Breast epithelium (tissue), 4 donors: ENCODE results near the gene GPSM3. TPM values are rescaled to one million over a fixed set of nuclear protein-coding genes. Genes with fewer than 3 reads are reported as not detected.

Experiments used
- DNase-seq, 2 donors: peaks; one replicate each; pipeline ENCODE4 v3.0.0-alpha.2; 2019; ENCODE audit warnings: low spot score in 2 of 2
- H3K27ac ChIP-seq, 2 donors: fragments of 200-600 bp; sonication (generic) in 1 of 2; one replicate each; pipeline ENCODE4 v1.5.1; 2016 to 2019; ENCODE audit warnings: mild to moderate bottlenecking in 1 of 2
- H3K27me3 ChIP-seq, 2 donors: fragments of 200-600 bp; sonication (generic) in 1 of 2; one replicate each; pipeline versions ENCODE4 v1.5.1 to v1.6.0; 2017 to 2019; ENCODE audit warnings: control low read depth in 1 of 2, mild to moderate bottlenecking in 1 of 2
- H3K36me3 ChIP-seq: fragments of 200-600 bp; one replicate; pipeline ENCODE4 v1.5.1; 2019
- H3K4me1 ChIP-seq, 2 donors: fragments of 200-600 bp; sonication (generic); one replicate each; pipeline ENCODE4 v1.5.1; 2016 to 2019; ENCODE audit warnings: control low read depth in 1 of 2
- H3K4me3 ChIP-seq, 3 donors: fragments of 200-600 bp; sonication (generic); 1 replicate in 2 of 3; 2 replicates in 1 of 3; pipeline ENCODE4 v1.5.1; 2016 to 2019; ENCODE audit warnings: mild to moderate bottlenecking in 3 of 3, moderate library complexity in 2 of 3
- H3K9me3 ChIP-seq, 2 donors: fragments of 200-600 bp; sonication (generic) in 1 of 2; one replicate each; pipeline ENCODE4 v1.5.1; 2016 to 2019; ENCODE audit warnings: control low read depth in 1 of 2
- POLR2A ChIP-seq: fragments of 450-650 bp; IDR thresholded peaks from one replicate; pipeline ENCODE4 v1.6.1; 2016; ENCODE audit warnings: antibody characterized with exemption, mild to moderate bottlenecking, moderate library complexity
- POLR2AphosphoS5 ChIP-seq, 3 donors: sonication (generic); formaldehyde crosslinking; IDR thresholded peaks; one replicate each; pipeline ENCODE4 v1.6.1; 2017; ENCODE audit warnings: antibody characterized with exemption in 3 of 3
- intact Hi-C: fragments of 100-400 bp; cut with DNase I; formaldehyde crosslinking; loops from one replicate; pipeline ENCODE4 v1.15.1; 2023; ENCODE audit warnings: low total_unique reads
- total RNA-seq, 3 donors: library from RNA; depleted of rRNA; stranded (reverse); fragments of >200 nt; gene quantifications; one replicate each; pipeline ENCODE4 v1.1.0, GENCODE V29; 2016
- TF ChIP-seq, protein P1 (sequence below), 3 donors: fragments of 450-650 bp; IDR thresholded peaks; one replicate each; pipeline ENCODE4 v1.5.1; 2016 to 2017; ENCODE audit warnings: antibody characterized with exemption in 3 of 3, mild to moderate bottlenecking in 3 of 3, moderate library complexity in 3 of 3

Gene GPSM3
- total RNA-seq, 3 donors from 2014 or later, result 8.2 to 18.2 (median 11.3) TPM

DNA sequence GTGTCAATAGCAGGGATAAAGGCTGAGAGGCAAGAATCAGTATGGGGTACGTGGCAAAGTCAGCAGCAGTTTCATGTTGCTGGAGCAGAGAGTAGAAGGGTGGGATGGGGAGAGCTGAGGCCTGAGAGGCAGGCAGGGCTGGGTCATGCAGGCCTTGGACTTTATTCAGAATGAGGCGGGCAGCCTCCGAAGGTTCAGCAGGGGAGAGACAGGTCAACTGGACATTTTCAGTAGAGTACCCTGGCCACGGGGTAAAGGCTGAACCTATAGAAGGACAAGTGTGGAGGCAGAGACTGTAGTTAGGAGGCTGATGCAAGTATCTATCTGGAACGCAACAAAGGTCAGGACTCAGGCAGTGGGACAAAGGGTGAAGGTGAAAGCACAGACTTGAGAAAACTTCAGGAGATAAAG lies 17.8 kb upstream of the GPSM3 start:
- no peaks in the 10 kb centered on the region for H3K4me1 ChIP-seq
- no peak overlapping the region for H3K4me3 ChIP-seq
- DNase-seq, result no peak
- no peaks in the 10 kb centered on the region for H3K9me3 ChIP-seq
- TF ChIP-seq POLR2A (no peak), POLR2AphosphoS5 (IDR thresholded peaks at IDR 0.05) (no peak)
- TF ChIP-seq, protein P1, sequence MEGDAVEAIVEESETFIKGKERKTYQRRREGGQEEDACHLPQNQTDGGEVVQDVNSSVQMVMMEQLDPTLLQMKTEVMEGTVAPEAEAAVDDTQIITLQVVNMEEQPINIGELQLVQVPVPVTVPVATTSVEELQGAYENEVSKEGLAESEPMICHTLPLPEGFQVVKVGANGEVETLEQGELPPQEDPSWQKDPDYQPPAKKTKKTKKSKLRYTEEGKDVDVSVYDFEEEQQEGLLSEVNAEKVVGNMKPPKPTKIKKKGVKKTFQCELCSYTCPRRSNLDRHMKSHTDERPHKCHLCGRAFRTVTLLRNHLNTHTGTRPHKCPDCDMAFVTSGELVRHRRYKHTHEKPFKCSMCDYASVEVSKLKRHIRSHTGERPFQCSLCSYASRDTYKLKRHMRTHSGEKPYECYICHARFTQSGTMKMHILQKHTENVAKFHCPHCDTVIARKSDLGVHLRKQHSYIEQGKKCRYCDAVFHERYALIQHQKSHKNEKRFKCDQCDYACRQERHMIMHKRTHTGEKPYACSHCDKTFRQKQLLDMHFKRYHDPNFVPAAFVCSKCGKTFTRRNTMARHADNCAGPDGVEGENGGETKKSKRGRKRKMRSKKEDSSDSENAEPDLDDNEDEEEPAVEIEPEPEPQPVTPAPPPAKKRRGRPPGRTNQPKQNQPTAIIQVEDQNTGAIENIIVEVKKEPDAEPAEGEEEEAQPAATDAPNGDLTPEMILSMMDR (IDR thresholded peaks at IDR 0.05), result no peak
- intact Hi-C loops, result no loop called here
- H3K27me3 ChIP-seq, result no peaks in the 10 kb centered on the region
- H3K27ac ChIP-seq, result no peak overlapping the region
- H3K36me3 ChIP-seq, result no peaks in the 10 kb centered on the region

DNA sequence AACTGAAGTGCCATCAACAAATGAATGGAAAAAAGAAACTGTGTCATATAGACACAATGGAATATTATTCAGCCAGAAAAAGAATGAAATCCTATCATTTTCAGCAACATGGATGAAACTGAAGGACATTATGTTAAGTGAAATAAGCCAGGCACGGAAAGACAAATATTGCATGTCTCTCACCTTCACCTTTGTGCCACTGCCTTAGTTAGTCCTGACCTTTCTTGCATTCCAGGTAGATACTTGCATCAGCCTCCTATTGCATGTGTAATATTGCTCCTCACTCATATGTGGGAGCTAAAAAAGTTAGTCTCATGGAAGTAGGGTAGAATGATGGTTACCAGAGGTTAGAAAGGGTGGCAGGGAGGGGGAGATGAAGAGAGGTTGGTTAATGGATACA lies 16.6 kb upstream of the GPSM3 start:
- no peaks in the 10 kb centered on the region for H3K9me3 ChIP-seq
- no peak overlapping the region for H3K27ac ChIP-seq
- H3K4me3 ChIP-seq, result no peak overlapping the region
- H3K36me3 ChIP-seq, result no peaks in the 10 kb centered on the region
- TF ChIP-seq, protein P1 (IDR thresholded peaks at IDR 0.05), result no peak
- TF ChIP-seq POLR2AphosphoS5 (IDR thresholded peaks at IDR 0.05), result no peak
- no peak for TF ChIP-seq POLR2A
- DNase-seq, result no peak
- intact Hi-C loops, result no loop called here
- no peaks in the 10 kb centered on the region for H3K27me3 ChIP-seq
- H3K4me1 ChIP-seq, result no peaks in the 10 kb centered on the region

DNA sequence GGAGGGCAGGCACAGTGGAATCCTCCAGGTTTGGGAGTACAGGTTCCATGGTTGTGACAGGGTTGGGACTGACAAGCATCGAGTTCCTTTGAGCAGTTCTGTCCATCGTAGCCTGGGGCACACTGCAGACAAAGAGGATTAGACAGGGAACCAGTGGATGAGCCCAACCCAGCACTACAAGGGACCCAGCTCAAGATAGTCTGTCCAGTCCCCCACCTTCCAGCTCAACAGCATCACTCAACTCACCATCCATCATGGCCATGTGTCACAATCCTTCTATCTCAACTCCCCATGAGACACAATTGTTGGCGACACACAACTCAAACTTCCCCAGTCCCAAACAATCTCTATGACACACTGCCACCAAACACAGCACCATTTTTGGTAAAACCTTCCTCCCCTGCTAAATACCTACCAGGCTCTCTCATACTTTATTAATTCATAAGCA lies 11.8 kb upstream of the GPSM3 start:
- Histone ChIP-seq H3K4me3 (no peak overlapping the region), H3K4me1 (no peaks in the 10 kb centered on the region), H3K36me3 (no peaks in the 10 kb centered on the region), H3K27ac (no peak overlapping the region), H3K27me3 (no peaks in the 10 kb centered on the region), H3K9me3 (no peaks in the 10 kb centered on the region)
- no peak for TF ChIP-seq POLR2A
- intact Hi-C loops, result no loop called here
- DNase-seq, result no peak

DNA sequence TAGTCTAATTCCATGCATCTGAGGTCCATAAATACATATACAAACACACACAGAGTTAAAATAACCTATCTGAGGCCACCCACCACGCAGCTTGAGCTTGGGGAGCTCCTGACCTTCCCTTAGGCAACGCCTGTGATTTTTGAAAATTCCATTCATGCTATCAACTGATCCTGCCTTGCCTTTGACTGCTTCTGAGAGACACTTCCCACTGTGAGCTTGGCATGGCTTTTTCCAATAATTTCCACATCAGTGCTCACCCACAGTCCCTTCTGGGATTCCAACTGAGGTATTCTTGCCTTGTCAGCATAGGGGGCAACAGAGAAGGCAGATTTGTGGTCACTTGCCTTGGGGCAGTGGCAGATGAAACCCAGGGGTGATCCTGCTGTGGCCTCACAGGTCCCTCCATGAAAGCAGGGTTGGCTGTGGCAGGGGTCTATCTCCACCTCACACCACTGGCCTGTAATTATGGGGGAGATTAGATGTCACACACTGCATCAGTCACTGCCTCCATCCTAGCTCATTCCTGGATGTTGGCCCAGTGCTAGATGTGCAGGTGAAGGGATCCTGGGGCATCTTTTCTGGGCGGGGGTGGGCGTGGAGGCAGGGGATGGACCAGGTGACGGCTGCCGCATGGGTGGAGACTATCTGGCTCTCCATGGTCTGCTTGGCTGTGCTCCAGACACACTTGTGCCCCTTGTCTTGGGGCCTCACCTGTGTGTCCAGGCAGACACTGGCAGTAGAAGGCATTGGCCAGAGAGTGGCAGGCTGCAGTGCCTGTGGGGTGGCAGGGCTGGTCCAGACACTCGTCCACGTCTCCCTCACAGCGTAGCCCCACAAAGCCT lies 11.2 kb upstream of the GPSM3 start:
- Histone ChIP-seq H3K4me1 (no peaks in the 10 kb centered on the region), H3K27me3 (no peaks in the 10 kb centered on the region), H3K36me3 (no peaks in the 10 kb centered on the region), H3K27ac (no peak overlapping the region), H3K4me3 (no peak overlapping the region), H3K9me3 (no peaks in the 10 kb centered on the region)
- intact Hi-C loops, result no loop called here
- no peak for DNase-seq
- TF ChIP-seq, protein P1 (IDR thresholded peaks at IDR 0.05), result no peak
- no peak for TF ChIP-seq POLR2AphosphoS5 (IDR thresholded peaks at IDR 0.05)
- no peak for TF ChIP-seq POLR2A

DNA sequence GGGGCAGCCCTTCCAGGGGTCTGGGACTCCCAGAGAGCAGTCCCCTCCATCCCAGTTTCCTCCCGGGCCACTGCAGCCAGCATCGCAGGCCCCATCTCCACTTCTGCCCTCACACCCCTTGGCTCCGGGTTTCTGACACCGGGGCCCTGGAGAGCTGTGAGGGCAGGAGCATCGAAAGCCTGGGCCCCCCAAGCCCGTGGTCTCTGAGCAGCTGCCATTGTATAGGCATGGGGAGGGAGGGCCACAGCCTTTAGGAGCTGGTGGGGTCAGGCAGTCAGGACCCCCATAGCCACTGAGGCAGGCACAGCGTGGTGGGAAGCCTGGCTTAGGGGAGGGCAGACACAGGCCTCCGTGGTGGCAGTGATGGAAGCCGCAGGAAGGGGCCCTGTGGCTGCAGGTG lies 9.7 kb upstream of the GPSM3 start:
- H3K9me3 ChIP-seq, result no peaks in the 10 kb centered on the region
- no peaks in the 10 kb centered on the region for H3K27me3 ChIP-seq
- H3K27ac ChIP-seq, result no peak overlapping the region
- H3K36me3 ChIP-seq, result no peaks in the 10 kb centered on the region
- TF ChIP-seq POLR2A (no peak), POLR2AphosphoS5 (IDR thresholded peaks at IDR 0.05) (no peak)
- TF ChIP-seq, protein P1 (IDR thresholded peaks at IDR 0.05), result no peak
- intact Hi-C loops, result no loop called here
- no peak for DNase-seq
- H3K4me1 ChIP-seq, result peaks cover 0 to 2% of the 10 kb centered on the region in 2 donors
- H3K4me3 ChIP-seq, result no peak overlapping the region
